Posterior cingulate gyrus (tissue), 11 donors: ENCODE data around the gene HFM1.

Source experiments
- DNase-seq, 10 donors: peaks; one replicate each; pipeline versions ENCODE4 v3.0.0 to v3.0.0-alpha.2; 2020 to 2021; ENCODE audit warnings: mixed read lengths in 3 of 10
- intact Hi-C: fragments of 100-400 bp; cut with DNase I; formaldehyde crosslinking; loops from one replicate; pipeline ENCODE4 v1.15.1; 2023

HFM1 gene

GRCh38 chr1:91261655-91262054, 143.0 kb downstream of the HFM1 start:
- no peak for DNase-seq
- intact Hi-C loops = no loop called here

- DNase-seq = no peak
- intact Hi-C loops = no loop called here
These were observed 159.2 kb downstream of the HFM1 start for GRCh38 chr1:91245435-91245834.

GRCh38 chr1:91244737-91245136, 159.9 kb downstream of the HFM1 start:
- intact Hi-C loops = no loop called here
- DNase-seq = no peak

- DNase-seq = no peak
- intact Hi-C loops = no loop called here
These were observed 161.5 kb downstream of the HFM1 start for GRCh38 chr1:91243171-91243570.

GRCh38 chr1:91234181-91234580, 170.5 kb downstream of the HFM1 start:
- intact Hi-C loops = no loop called here
- no peak for DNase-seq

GRCh38 chr1:91226741-91227140, 177.9 kb downstream of the HFM1 start:
- intact Hi-C loops = no loop called here
- no peak for DNase-seq

GRCh38 chr1:91224878-91225277, 179.8 kb downstream of the HFM1 start:
- no peak for DNase-seq
- intact Hi-C loops = no loop called here

GRCh38 chr1:91221017-91221416, 183.6 kb downstream of the HFM1 start:
- intact Hi-C loops = no loop called here
- no peak for DNase-seq

- no peak for DNase-seq
- intact Hi-C loops = no loop called here
These were observed 186.7 kb downstream of the HFM1 start for GRCh38 chr1:91217911-91218310.
